HCT116 (cell line): ENCODE data around the gene ADD2. TPM values are rescaled to one million over a fixed set of nuclear protein-coding genes. Genes with fewer than 3 reads are reported as not detected.

Experiments
- ATAC-seq: fragments of 200-7000 bp; cut with Tn5 transposase; 2 replicates; pipeline ENCODE4 v1.9.1; 2020; ENCODE audit warnings: mild to moderate bottlenecking, moderate library complexity
- BruUV-seq: library from RNA; stranded (reverse); fragments of 400-500 nt; replicated peaks from 2 replicates; lab custom pipeline; 2021; lab: Mats Ljungman, UMichigan
- CTCF ChIA-PET: fragments of 300-600 bp; sonication (Branson Sonifier 250); formaldehyde crosslinking; loops from one replicate; lab custom pipeline; 2021; ENCODE audit warnings: antibody characterized with exemption; lab: Charles Lee
- POLR2A ChIA-PET: fragments of 300-600, 350-600 bp; sonication (Branson Sonifier 250); formaldehyde crosslinking; loops from one replicate; lab custom pipeline; 2021; ENCODE audit warnings: antibody characterized with exemption; lab: Charles Lee
- RAD21 ChIA-PET, 2 experiments: fragments of 300-600 bp; sonication (Branson Sonifier 250); formaldehyde crosslinking; loops; one replicate each; lab custom pipeline; 2023; ENCODE audit warnings: low total read pairs in 2 of 2; ENCODE audit not compliant: uncharacterized antibody in 2 of 2, unreplicated experiment in 2 of 2, low non-redundant PET in 1 of 2; lab: Charles Lee
- DNase-seq: peaks from one replicate; pipeline ENCODE4 v3.0.0-alpha.2; 2010; ENCODE audit warnings: low read depth, low spot score
- H2AFZ ChIP-seq: fragments of 200-600 bp; shearing (Covaris generic), sonication (generic); 2 replicates; pipeline ENCODE4 v1.6.1; 2017; ENCODE audit warnings: low read depth, mixed run types, mixed read lengths, antibody characterized with exemption, low read length; ENCODE audit not compliant: poor library complexity, severe bottlenecking
- H3K27ac ChIP-seq: 2 replicates; pipeline ENCODE4 v1.5.1; 2012; ENCODE audit warnings: low read depth, low read length
- H3K27me3 ChIP-seq: fragments of 200-600 bp; sonication (generic); 2 replicates; pipeline ENCODE4 v1.6.1; 2016; ENCODE audit warnings: mixed run types, low read length, mixed read lengths; ENCODE audit not compliant: insufficient read depth
- H3K36me3 ChIP-seq, 2 experiments: fragments of 200-500 bp in 1 of 2; fragments of 200-600 bp in 1 of 2; sonication (Bioruptor generic) in 1 of 2; sonication (generic) in 1 of 2; 2 replicates each; pipeline versions ENCODE4 v1.5.1 to v1.6.1; 2014 to 2016; ENCODE audit warnings: low read length in 2 of 2, inconsistent platforms in 1 of 2, mixed read lengths in 1 of 2, mixed run types in 1 of 2; ENCODE audit not compliant: insufficient read depth in 2 of 2, control insufficient read depth in 1 of 2
- H3K4me1 ChIP-seq, 2 experiments: fragments of 200-600 bp in 1 of 2; sonication (generic) in 1 of 2; 2 replicates each; pipeline versions ENCODE4 v1.5.1 to v1.6.1; 2012 to 2017; ENCODE audit warnings: low read length in 2 of 2, inconsistent platforms in 1 of 2, mild to moderate bottlenecking in 1 of 2, mixed read lengths in 1 of 2, mixed run types in 1 of 2, moderate library complexity in 1 of 2; ENCODE audit not compliant: insufficient read depth in 2 of 2, control insufficient read depth in 1 of 2
- H3K4me2 ChIP-seq: fragments of 200-600 bp; sonication (generic); 2 replicates; pipeline ENCODE4 v1.6.1; 2017; ENCODE audit warnings: mixed run types, low read length, mixed read lengths
- H3K4me3 ChIP-seq, 2 experiments: fragments of 200-600 bp in 1 of 2; sonication (generic) in 1 of 2; replicated peaks in 1 of 2; 2 replicates each; pipeline ENCODE4 v1.5.1; 2011 to 2016; ENCODE audit warnings: low read length in 2 of 2, control low read depth in 1 of 2, low read depth in 1 of 2, mild to moderate bottlenecking in 1 of 2, mixed read lengths in 1 of 2, mixed run types in 1 of 2
- H3K79me2 ChIP-seq: fragments of 200-600 bp; sonication (generic); 2 replicates; pipeline ENCODE4 v1.6.1; 2017; ENCODE audit warnings: mild to moderate bottlenecking, mixed run types, low read length, moderate library complexity, mixed read lengths; ENCODE audit not compliant: insufficient read depth
- H3K9ac ChIP-seq: fragments of 200-600 bp; sonication (generic); 2 replicates; pipeline ENCODE4 v1.6.1; 2016; ENCODE audit warnings: low read length, mixed read lengths
- H3K9me2 ChIP-seq: fragments of 200-600 bp; sonication (generic), shearing (Covaris generic); 2 replicates; pipeline ENCODE4 v1.6.1; 2017; ENCODE audit warnings: mixed run types, mild to moderate bottlenecking, moderate library complexity; ENCODE audit not compliant: insufficient read depth
- H3K9me3 ChIP-seq, 2 experiments: fragments of 200-500 bp in 1 of 2; fragments of 200-600 bp in 1 of 2; sonication (Bioruptor generic) in 1 of 2; sonication (generic) in 1 of 2; 2 replicates each; pipeline ENCODE4 v1.6.1; 2014 to 2017; ENCODE audit warnings: low read length in 2 of 2, mixed read lengths in 2 of 2, inconsistent platforms in 1 of 2, low read depth in 1 of 2, mild to moderate bottlenecking in 1 of 2, mixed run types in 1 of 2, moderate library complexity in 1 of 2; ENCODE audit not compliant: control insufficient read depth in 1 of 2, insufficient read depth in 1 of 2
- H4K20me1 ChIP-seq: fragments of 200-600 bp; sonication (generic), shearing (Covaris generic); 2 replicates; pipeline ENCODE4 v1.6.1; 2017; ENCODE audit warnings: mixed run types, mild to moderate bottlenecking, moderate library complexity; ENCODE audit not compliant: insufficient read depth
- EZH2 ChIP-seq: fragments of 200-600 bp; sonication (generic); IDR thresholded peaks from 2 replicates; pipeline ENCODE4 v1.6.1; 2017; ENCODE audit warnings: antibody characterized with exemption, mixed run types
- JUND ChIP-seq: IDR thresholded peaks from 2 replicates; pipeline ENCODE4 v1.6.1; 2012
- POLR2A ChIP-seq: IDR thresholded peaks from 2 replicates; pipeline ENCODE4 v1.7.0; 2011; ENCODE audit warnings: borderline replicate concordance; ENCODE audit not compliant: insufficient read depth, insufficient read length; ENCODE audit errors: extremely low read depth
- RAD21 ChIP-seq: IDR thresholded peaks from 2 replicates; pipeline ENCODE4 v1.6.1; 2012; ENCODE audit warnings: low read depth, mild to moderate bottlenecking
- YY1 ChIP-seq: IDR thresholded peaks from 2 replicates; pipeline ENCODE4 v1.6.1; 2011; ENCODE audit warnings: low read length, low read depth, moderate library complexity, mild to moderate bottlenecking; ENCODE audit not compliant: insufficient replicate concordance; ENCODE audit errors: extremely low read depth
- ZNF274 ChIP-seq: fragments of 200-500 bp; sonication (Bioruptor generic); IDR thresholded peaks from 2 replicates; pipeline ENCODE4 v1.6.1; 2014; ENCODE audit warnings: mild to moderate bottlenecking, low read depth, low read length, inconsistent platforms
- intact Hi-C: fragments of 100-400 bp; cut with micrococcal nuclease; formaldehyde crosslinking; loops from 2 replicates; pipeline ENCODE4 v1.10.0; 2022
- total RNA-seq: library from RNA; stranded (reverse); gene quantifications from one replicate; pipeline ENCODE4 v1.2.1, GENCODE V29; 2021; ENCODE audit not compliant: unreplicated experiment
- TF ChIP-seq, protein P1 (sequence below), 3 experiments: fragments of 200-600 bp in 1 of 3; sonication (generic) in 1 of 3; IDR thresholded peaks in 2 of 3; conservative IDR thresholded peaks in 1 of 3; 2 replicates each; pipeline ENCODE4 v1.5.1; 2012 to 2017; ENCODE audit warnings: low read depth in 2 of 3, low read length in 2 of 3, antibody characterized with exemption in 1 of 3, borderline replicate concordance in 1 of 3, control low read depth in 1 of 3, mild to moderate bottlenecking in 1 of 3, mixed read lengths in 1 of 3, mixed run types in 1 of 3, moderate library complexity in 1 of 3; ENCODE audit not compliant: insufficient read depth in 1 of 3
- TF ChIP-seq, protein P2 (sequence below): IDR thresholded peaks from 2 replicates; pipeline ENCODE4 v1.6.1; 2012
- TF ChIP-seq, protein P3 (sequence below): IDR thresholded peaks from 2 replicates; pipeline ENCODE4 v1.6.1; 2012; ENCODE audit warnings: low read depth

The ADD2 gene
- total RNA-seq, 1 experiment from 2014 or later: 0.15 TPM

DNA sequence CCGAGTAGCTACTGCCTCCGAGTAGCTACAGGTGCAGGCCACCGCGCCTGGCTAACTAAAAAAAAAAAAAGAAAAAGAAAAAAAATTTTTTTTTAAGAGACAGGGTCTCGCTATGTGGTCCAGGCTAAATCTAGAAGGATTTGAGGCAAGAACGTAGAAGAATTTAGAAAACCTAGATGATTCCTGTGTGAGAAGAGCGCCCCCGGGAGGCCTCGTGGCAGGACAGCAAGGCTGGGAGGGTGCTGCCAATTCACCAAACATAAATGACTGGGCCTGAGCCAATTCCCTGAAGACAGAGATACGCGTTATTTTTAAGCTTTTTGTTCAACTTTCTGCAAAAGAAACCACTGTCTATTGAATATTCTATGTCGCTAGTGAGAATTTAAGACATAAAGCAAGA, 124.3 kb downstream of the ADD2 start:
- Histone ChIP-seq H3K9ac (no peak overlapping the region), H3K4me3 (no peak overlapping the region), H3K27me3 (no peaks in the 10 kb centered on the region), H3K9me3 (no peaks in the 10 kb centered on the region), H3K9me2 (no peaks in the 10 kb centered on the region), H3K27ac (no peak overlapping the region), H3K4me2 (no peak overlapping the region), H3K36me3 (no peaks in the 10 kb centered on the region), H4K20me1 (no peaks in the 10 kb centered on the region), H2AFZ (peak overlapping the region; percentile 70), H3K79me2 (no peaks in the 10 kb centered on the region), H3K4me1 (peaks cover 0 to 3% of the 10 kb centered on the region in 2 experiments; a peak in 1 of 4 replicates)
- ATAC-seq (peak; percentile 42; the same call in 1 of the 2 replicates), DNase-seq (peak; percentile 42)
- ChIA-PET RAD21 (interaction anchor here (0.7 to 2.6 kb wide), 6 partner anchors 29 to 558 kb away, joined by 3 to 21 read pairs (median 4); no protein-coding TSS in a partner anchor), POLR2A (interaction anchor here (1.3 to 2.6 kb wide), 2 partner anchors 314 to 340 kb away, joined by 3 to 12 read pairs; no protein-coding TSS in a partner anchor), CTCF (interaction anchor here (0.7 to 8.3 kb wide), 9 partner anchors 11 to 729 kb away, joined by 3 to 167 read pairs (median 4); partner anchors contain the start of genes FAM136A, MXD1 and SNRPG)
- intact Hi-C loops: loop anchor here (1.0 kb wide), 2 partner anchors 302 to 339 kb away; no protein-coding TSS in a partner anchor
- TF ChIP-seq RAD21: peak; percentile 92
- TF ChIP-seq, protein P1, sequence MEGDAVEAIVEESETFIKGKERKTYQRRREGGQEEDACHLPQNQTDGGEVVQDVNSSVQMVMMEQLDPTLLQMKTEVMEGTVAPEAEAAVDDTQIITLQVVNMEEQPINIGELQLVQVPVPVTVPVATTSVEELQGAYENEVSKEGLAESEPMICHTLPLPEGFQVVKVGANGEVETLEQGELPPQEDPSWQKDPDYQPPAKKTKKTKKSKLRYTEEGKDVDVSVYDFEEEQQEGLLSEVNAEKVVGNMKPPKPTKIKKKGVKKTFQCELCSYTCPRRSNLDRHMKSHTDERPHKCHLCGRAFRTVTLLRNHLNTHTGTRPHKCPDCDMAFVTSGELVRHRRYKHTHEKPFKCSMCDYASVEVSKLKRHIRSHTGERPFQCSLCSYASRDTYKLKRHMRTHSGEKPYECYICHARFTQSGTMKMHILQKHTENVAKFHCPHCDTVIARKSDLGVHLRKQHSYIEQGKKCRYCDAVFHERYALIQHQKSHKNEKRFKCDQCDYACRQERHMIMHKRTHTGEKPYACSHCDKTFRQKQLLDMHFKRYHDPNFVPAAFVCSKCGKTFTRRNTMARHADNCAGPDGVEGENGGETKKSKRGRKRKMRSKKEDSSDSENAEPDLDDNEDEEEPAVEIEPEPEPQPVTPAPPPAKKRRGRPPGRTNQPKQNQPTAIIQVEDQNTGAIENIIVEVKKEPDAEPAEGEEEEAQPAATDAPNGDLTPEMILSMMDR (IDR thresholded peaks at IDR 0.05 in 2 of 3, conservative IDR thresholded peaks at IDR 0.05 in 1 of 3; ENCODE audit: borderline replicate concordance in 1 of 3, insufficient read depth in 1 of 3, low read depth in 2 of 3, low read length in 2 of 3): peak; percentile 83 to 87 (median 85)
- TF ChIP-seq POLR2A: no peak
- no TSS peak for BruUV-seq

DNA sequence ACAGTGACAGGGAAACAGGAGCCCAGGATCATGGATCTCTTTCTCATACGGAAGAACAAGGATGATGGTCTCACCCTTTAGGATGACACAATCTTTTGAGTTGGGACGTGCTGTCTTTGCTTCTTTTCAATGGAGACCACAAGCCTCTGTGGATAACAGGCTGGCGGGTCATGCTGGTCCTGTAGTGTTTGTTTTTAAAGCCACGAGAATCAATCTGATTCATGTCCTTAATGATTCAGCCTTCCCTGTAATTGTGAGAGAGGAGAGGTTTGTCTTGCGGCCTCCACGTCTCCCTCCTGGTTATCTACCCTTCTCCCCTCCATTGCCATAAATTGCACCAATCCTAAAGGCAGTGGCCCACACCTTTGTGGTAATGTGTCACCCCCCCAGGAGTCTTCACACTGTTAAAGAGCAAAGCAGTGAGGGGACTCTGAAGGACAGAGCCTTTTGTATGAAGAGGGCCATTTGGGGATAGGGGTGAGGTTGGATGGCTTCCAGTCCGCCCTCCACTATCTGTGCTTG, 126.7 kb downstream of the ADD2 start:
- Histone ChIP-seq H4K20me1 (no peaks in the 10 kb centered on the region), H3K27me3 (no peaks in the 10 kb centered on the region), H3K9ac (no peak overlapping the region), H3K9me2 (no peaks in the 10 kb centered on the region), H3K4me3 (no peak overlapping the region), H2AFZ (no peak overlapping the region), H3K36me3 (no peaks in the 10 kb centered on the region), H3K79me2 (no peaks in the 10 kb centered on the region), H3K4me2 (no peak overlapping the region), H3K4me1 (peaks cover 0 to 3% of the 10 kb centered on the region in 2 experiments; a peak in 1 of 4 replicates), H3K27ac (no peak overlapping the region), H3K9me3 (no peaks in the 10 kb centered on the region)
- ChIA-PET POLR2A (no interaction called here), RAD21 (no interaction called here), CTCF (no interaction called here)
- no peak for DNase-seq
- no peak for ATAC-seq
- intact Hi-C loops: no loop called here
- BruUV-seq: no TSS peak
- TF ChIP-seq, protein P1 (IDR thresholded peaks at IDR 0.05 in 2 of 3, conservative IDR thresholded peaks at IDR 0.05 in 1 of 3; ENCODE audit: borderline replicate concordance in 1 of 3, insufficient read depth in 1 of 3, low read depth in 2 of 3, low read length in 2 of 3): no peak
- TF ChIP-seq EZH2 (no peak), JUND (no peak), POLR2A (no peak), ZNF274 (no peak), YY1 (no peak)
- TF ChIP-seq, protein P2, sequence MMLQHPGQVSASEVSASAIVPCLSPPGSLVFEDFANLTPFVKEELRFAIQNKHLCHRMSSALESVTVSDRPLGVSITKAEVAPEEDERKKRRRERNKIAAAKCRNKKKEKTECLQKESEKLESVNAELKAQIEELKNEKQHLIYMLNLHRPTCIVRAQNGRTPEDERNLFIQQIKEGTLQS: no peak
- TF ChIP-seq, protein P3, sequence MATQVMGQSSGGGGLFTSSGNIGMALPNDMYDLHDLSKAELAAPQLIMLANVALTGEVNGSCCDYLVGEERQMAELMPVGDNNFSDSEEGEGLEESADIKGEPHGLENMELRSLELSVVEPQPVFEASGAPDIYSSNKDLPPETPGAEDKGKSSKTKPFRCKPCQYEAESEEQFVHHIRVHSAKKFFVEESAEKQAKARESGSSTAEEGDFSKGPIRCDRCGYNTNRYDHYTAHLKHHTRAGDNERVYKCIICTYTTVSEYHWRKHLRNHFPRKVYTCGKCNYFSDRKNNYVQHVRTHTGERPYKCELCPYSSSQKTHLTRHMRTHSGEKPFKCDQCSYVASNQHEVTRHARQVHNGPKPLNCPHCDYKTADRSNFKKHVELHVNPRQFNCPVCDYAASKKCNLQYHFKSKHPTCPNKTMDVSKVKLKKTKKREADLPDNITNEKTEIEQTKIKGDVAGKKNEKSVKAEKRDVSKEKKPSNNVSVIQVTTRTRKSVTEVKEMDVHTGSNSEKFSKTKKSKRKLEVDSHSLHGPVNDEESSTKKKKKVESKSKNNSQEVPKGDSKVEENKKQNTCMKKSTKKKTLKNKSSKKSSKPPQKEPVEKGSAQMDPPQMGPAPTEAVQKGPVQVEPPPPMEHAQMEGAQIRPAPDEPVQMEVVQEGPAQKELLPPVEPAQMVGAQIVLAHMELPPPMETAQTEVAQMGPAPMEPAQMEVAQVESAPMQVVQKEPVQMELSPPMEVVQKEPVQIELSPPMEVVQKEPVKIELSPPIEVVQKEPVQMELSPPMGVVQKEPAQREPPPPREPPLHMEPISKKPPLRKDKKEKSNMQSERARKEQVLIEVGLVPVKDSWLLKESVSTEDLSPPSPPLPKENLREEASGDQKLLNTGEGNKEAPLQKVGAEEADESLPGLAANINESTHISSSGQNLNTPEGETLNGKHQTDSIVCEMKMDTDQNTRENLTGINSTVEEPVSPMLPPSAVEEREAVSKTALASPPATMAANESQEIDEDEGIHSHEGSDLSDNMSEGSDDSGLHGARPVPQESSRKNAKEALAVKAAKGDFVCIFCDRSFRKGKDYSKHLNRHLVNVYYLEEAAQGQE: no peak
